DLD1 (cell line): Measurements from ENCODE around the gene ERG.

ENCODE experiments used
- in situ Hi-C: cut with HindIII; loops from 2 replicates; pipeline ENCODE4 v1.10.0; 2017; ENCODE audit warnings: low sequenced_read_pairs

The ERG gene

DNA sequence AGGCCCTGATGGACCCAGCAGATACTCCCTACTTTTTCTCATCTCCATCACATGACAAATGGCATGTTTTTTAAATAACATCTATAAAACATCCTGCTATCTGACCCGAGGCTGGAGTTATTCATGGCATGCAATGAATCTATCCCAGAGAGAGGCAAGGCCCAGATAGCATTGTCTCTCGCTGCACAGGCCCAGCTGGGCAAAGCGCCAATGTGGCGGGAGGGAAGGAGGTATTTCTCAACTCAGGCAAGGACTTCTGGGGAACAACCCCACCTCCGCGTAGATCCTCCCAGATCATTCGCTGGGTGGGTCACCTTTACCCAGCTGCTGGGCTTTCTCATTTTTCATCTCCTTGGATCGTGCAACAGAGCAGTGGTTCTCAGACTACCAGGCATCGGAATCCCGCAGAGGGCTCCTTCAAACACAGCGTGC lies 59.8 kb downstream of the ERG start:
- in situ Hi-C loops, result no loop called here

DNA sequence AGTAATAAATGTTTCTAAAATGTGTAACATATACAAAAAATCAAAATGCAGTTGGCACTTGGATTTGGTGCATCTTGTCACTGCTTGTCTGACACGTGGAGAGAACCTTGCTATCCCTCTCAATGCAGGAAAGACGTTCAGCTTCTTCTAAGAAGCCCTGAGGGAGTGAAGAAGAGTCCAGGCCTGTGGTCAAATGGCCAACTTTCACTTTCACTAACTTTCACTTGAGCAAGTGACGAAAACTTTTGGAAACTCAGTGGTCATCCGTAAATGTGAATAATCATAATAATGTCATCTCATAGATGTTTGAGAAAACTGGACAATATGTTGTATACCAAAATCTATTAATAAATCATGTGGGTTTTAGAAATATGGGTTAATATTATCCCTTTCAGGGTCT lies 61.9 kb downstream of the ERG start:
- in situ Hi-C loops, result no loop called here

DNA sequence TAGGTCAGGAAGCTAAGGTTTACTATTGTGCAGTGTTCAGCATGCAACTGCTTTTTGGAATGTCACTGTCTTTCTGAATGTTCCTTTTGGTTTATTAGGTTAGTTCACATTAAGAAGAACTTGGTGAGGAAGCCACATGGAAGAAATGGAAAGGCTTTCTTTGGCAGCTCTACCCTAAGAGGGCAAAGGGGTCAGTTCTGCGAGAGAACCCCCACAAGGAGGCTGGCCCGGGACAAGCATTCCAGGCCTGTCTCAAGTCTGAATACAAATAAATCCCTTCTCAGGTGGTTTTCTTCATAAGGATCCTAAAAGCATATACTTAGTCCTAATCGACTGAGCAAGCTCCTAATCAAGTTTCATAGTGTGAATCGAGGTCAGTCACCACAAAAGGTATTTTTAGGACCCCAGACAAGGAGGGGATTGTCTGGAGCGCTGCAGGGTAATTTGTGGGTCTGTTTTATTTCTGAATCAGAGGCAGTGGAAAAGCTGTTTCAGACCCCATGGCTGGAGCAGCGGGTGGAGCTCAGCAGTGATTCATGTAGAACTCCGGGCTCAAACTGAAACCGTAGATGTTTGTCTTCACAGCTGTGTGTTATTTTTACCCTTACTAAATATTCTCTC lies 63.3 kb downstream of the ERG start:
- in situ Hi-C loops, result no loop called here

DNA sequence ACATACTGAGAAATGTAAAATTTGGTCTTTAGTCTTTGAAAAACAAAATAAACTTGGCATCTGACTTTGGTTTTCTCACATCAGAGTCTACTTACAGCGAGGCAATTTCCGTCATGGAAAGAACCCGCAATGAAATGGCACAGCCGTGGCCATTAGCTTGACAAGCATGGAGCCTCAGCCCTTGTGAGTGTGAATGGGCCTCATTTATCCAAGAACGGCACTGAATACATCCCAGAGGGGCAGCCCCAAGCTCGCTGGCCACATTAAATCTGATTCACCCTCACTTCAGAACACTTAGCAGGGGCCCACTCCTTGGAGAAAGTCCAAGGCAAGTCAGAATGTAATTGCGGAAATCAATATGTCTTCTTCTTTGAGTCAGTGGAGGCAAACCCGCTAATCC lies 64.8 kb downstream of the ERG start:
- in situ Hi-C loops, result no loop called here

DNA sequence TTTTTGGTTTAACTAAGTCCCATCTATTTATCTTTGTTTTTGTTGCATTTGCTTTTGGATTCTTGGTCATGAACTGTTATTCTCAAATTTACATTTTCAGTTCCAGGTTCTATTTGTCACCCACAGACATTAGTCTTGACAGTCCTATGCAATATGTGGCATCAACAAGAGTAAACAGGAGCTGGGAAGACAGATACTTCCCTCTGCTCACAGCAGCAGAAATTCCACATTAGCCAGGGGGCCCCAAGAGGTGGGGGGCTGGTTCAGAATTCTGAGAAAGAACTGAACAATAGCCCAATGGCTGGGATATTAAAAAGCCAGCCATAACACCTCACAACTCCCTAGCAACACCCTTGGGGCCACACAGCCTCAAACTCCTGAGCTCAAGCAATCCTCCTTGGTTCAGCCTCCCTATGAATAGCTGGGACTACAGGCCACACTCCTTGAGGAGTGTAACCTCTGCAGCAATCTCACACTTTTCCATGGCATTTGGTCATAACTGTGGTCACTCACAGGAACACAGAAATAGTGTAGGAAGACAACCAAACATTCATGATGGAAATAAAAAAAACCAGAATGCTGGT lies 67.8 kb downstream of the ERG start:
- in situ Hi-C loops, result no loop called here

DNA sequence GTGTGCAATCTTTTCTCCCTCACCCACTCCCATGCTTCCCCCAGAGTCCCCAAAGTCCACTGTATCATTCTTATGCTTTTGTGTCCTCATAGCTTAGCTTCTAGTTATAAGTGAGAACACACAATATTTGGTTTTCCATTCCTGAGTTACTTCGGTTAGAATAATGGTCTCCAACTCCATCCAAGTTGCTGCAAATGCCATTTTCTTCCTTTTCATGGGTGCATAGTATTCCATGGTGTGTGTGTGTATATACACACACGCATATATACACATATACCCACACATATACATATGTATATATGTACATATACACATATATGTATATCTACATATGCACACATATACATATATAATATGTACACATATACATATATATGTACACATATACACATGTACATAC lies 69.3 kb downstream of the ERG start:
- in situ Hi-C loops, result no loop called here

DNA sequence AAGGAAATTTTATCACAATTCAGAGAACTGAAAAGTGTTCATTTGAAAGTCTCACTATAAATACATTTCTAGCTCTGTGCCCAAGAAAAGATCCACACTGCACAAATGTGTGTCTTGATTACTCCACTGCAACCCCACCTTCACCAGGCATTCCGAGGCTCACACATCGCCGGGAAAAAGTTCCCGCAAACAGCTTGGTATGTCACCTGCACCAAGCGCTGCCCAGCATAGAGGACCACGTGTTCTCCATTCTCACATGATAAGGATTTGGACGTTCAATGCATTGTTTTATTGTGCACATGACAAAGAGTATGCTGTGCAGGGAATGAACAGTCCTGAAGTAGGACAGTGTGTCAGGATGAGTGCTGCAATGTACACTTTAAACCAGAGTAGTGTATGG lies 70.1 kb downstream of the ERG start:
- in situ Hi-C loops, result no loop called here

DNA sequence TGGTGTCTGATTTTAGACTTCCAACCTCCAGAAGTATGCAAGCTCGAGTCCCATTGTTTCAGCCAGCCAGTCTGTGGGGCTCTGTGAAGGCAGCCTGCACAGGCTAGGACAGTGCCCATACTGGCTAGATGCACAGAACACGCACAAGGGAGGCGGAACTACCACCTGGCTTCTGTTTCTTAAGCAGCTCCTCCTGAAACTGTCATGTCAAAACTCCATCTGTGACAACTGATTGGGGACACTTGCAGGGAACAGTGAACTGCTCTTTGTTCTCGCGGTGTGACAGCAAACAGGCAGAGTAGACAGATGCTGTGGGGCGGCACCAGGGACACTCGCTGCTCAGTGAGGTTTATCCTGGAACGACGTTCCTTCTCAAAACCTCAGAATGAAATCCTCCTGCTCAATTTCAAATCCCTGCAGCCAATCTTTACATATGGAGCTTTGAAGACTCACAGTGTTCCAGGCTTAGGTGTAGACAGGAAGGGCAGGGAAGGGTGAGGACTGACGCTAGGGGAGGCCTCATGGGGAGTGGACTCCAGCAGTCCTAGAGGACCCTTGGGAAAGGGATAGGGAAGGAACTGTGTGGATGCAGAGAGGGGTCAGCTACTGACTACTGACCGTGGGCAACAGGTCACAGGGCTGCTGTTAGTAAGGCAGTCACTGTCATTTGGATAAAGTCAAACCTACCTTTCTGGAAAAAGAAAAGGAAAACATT lies 73.8 kb downstream of the ERG start:
- in situ Hi-C loops, result no loop called here

DNA sequence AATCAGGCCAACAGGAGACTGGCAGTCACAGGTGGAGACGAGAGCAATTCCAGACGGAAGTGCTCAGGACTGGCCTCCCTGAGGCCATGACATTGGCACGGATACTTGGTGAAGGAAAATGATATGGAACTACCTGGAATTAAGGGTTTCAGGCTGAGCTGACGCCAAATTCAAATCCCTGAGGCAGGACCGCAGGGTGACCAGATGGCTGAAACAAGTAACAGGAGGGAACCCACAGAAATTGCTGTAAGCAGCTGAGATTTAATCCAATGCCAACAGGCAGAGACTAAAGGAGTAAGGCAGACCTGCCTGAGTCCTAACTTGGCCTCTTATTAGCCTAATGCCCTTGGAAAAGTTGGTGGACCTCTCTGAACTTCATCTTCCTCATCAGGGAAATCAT lies 76.2 kb downstream of the ERG start:
- in situ Hi-C loops, result no loop called here

DNA sequence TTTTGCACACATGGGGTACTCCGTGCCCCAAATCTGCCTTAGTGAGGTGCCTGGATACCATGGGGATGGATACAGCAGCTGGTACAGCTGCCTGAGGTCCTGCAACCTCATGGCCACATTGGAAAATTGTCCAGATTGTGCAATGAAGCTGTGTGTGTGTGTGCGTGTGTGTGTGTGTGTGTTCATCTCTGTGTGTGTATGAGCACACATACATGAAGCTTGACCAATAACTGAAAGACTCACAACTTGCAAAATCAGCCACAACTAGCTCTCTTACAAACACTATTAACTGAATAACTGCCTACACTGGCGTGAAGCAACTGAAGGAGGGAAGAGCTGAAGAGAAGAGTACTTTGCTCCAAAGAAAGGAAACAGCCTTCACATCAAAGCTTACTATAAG lies 78.1 kb downstream of the ERG start:
- in situ Hi-C loops, result no loop called here

DNA sequence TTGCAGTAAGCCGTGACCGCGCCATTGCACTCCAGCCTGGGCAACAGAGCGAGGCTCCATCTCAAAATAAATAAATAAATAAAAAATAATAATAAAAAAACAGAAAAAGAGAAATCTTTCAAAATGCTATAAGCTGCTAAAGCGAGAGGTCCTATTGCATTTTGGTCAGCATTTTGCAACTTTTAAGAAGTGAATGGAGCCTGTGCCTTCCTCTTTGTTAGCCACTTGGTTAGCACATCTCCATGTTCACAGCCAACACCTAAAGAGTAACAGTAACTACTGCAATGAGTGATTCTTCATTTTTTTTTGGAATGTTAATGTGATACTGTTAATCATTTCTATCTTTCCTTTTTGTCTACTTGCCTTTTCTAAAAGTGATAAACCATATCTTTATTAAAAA lies 80.6 kb downstream of the ERG start:
- in situ Hi-C loops, result no loop called here

DNA sequence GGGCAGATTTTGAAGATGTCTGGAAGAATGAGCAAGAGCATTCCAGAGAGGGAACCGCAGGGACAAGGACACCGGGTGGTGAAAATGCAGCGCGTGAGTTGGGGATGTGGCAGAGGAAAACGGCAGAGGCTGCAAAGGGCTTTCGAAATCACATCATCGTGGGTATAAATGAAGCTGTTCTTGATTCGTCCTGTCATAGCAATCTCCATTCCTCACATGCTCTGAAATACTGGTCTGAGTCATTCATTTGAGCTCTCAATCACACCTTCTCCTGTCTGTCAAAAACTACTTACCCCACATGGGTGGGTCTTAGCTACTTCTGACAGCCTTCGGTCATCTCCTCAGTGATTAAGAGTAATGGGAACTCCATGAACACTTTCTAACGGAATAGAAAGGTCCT lies 81.5 kb downstream of the ERG start:
- in situ Hi-C loops, result no loop called here

DNA sequence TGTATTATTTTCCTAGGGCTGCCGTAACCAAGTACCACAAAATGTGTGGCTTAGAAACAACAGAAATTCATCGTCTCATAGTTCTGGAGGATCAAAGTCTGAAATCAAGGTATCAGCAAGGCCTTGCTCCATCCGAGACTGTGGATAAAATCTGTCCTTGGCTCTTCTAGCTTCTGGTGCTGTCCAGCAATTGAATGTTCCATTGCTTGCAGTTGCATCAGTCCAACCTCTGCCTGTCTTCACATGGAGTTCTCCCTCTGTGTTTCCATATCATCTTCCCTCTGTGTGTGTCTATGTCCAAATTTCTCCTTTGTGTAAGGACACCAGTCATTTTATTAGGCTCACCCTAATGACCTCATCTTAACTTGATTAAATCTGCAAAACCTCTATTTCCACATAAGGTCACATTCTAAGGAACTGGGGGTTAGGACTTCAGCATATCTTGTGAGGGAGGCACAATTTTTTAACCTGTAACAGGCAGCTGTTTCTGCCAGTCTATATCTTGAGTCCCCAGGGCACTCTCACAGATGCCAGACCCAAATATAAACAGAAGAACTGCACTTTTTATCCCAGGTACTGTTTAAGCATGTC lies 84.2 kb downstream of the ERG start:
- in situ Hi-C loops, result no loop called here

DNA sequence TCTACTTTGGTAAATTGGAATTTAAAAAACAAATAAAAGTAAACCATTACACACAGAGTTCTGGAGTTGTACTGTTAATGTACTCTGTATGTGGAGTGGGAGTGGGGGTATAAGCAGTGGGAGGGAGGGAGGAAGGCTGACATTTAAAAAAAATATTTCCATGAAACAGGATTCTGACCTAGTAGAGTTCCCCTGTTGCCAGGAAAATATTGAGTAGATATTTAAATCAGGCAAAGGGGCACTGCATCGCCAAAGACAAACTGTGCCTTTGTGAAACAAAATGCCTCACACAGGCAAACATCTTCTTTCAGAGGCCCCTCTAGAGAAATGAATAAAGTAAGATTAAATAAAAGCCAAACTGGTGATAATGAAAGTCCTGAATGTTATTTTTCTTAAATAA lies 87.8 kb downstream of the ERG start:
- in situ Hi-C loops, result no loop called here

DNA sequence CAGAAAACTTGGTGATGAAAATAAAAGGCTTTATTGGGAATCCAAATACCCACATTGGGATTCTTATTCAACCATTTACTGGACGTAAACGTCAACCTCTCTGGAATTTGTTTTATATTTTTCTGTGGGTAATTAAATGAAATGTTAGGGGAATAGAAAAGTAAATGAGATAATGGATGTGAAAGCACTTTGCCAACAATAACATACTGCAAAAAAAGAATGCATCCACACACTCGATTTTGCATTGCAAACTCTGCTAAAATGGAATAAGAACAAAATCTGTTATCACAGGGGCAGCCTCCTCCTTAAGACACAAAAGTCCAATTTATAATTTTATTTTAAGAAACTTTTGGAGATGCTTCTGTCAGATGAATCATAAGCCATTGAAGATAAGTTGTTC lies 88.4 kb downstream of the ERG start:
- in situ Hi-C loops, result no loop called here

DNA sequence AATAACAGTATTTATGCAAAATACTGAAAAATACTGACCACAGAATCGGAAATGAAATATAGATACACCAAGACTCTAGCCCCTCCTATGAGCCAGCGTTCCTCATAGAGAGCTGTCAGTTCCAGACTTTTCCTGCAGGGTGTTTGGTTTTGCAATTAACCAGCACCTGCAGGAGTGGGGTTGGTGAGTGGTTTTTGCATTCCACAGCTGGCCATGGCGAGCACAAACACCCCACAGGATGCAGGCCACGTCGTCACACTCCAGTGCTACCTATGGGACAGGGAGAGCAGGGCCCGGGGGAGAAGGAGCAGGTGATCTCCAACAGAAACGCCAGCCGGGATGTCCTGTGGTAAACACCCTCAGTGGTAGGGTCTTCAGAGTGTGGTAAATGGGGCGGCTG lies 94.1 kb downstream of the ERG start:
- in situ Hi-C loops, result no loop called here

DNA sequence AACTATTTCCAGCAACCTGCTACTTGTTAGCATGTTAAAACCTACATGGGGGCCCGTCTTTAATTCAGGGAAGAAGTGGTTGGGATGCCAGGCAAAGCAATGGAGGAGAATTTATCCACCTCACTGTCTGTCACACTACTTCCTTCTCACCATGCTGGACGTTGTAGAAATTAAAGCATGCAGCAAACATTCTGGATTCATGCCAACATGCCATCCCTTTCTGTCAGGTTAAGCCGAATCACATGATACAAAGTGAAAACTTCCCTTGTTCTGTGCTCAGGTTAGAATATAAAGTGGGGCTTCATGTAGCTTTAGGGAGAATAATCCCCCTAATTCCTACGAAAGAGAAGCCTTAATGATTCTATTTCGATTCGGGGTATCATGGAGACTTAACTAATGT lies 95.5 kb downstream of the ERG start:
- in situ Hi-C loops, result no loop called here

DNA sequence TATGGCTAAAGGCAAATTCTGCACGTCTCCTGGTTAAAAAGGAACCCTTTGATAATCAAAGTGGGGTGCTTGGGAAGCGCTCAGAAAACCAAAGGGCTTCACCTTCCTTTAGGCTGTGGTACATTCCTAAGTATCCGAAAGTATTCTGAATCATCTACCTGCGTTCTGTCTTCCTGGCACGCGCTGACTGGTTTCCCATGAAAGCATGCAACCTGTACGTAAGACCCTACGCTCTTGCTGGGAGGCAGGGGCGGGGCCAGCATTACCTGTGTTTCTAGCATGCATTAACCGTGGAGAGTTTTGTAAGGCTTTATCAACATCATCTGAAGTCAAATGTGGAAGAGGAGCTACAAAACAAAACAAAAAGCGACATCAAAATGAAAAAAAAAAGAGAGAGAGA lies 96.0 kb downstream of the ERG start:
- in situ Hi-C loops, result no loop called here

DNA sequence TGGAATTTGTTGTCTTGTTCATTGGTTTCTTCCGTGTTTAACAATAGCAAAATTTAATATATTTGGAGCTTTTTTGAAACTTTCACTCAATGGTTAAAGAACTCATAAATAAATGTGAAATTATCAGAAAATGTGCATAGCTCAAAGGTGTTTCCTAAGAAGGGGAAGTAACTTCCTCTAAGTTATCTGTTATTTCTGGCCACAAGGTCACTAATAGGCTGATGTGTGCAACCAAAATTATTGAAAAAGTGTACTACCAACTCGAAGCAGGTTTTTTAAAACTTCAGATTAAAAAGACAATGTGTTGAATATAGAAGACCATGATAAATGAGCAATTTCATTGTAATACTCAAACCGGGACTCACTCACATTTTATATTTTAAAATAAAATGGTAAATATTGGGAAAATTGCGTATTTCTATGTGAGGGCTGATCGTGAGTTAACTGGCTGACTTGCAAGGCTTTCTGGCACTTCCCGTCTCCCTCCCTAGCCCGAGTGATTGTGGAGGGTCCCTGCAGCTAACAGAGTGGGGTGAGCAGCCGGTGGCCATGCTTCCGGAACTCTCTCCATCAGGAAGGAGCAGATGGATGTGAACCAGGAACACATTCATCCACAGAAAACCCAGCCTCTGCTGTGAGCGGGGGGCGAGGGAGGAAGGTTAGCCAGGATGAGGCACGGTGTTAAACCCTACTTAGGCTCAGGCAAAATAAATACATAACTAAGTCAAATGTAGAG lies 96.9 kb downstream of the ERG start:
- in situ Hi-C loops, result no loop called here

DNA sequence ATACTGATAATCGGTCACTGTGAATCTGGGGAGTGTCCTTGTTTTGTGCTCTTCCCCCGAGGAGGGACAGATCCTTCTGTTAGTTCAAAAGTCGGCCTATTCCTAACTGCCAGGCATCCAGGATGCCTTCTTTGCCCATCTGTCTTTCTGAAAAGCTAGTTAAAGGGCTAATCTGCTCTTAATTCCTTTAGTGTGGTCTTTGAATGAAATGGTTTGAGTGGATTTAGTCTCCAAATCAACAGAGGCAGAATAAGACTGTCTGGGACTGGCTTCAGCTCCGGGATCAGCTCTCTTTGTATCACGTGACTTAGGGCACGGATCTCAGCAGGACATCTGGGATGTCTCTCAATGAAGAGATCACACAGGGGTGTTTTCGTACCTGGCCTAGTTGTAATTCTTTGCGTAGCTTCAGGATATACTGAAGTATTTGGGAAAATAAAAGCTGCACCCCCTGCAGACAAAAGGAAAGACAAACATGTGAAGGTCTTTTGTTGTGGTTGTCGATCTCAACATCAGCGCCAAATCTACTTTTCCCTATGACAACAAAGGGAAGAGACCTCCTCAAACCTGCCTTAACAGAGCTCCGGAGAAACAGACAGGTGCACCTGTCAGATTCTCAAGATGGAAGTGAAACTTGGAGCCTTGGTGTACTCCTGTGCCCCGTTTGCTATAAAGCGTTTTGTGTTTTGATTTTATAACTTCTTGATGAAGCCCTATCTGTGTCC lies 97.9 kb downstream of the ERG start:
- in situ Hi-C loops, result no loop called here

DNA sequence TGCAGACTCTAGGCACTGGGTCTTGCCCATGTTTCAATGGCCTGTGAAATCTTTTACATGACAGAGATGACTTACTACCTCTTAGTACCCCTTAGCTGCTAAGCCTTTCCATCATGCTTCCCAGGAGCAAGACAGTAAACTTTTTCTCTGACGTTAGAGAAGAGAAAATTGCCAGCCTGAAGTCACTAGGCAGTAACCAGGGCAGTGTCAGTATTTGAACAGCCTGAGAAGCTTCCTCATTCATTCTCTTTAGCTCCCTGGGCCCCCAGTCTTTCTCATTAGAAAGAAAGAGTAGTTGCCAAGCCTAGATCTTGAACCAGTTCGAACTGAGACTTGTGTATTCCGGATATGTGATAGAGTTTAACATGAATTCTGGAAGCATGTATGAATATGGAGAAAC lies 99.2 kb downstream of the ERG start:
- in situ Hi-C loops, result no loop called here
